ENCODE measurements around the gene GNL3L.
"Not testable (repeated sequence)": the region's sequence is repeated elsewhere in the genome, so short reads cannot be mapped to it uniquely, and the experiment has no call there.

The GNL3L gene, protein sequence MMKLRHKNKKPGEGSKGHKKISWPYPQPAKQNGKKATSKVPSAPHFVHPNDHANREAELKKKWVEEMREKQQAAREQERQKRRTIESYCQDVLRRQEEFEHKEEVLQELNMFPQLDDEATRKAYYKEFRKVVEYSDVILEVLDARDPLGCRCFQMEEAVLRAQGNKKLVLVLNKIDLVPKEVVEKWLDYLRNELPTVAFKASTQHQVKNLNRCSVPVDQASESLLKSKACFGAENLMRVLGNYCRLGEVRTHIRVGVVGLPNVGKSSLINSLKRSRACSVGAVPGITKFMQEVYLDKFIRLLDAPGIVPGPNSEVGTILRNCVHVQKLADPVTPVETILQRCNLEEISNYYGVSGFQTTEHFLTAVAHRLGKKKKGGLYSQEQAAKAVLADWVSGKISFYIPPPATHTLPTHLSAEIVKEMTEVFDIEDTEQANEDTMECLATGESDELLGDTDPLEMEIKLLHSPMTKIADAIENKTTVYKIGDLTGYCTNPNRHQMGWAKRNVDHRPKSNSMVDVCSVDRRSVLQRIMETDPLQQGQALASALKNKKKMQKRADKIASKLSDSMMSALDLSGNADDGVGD

DNA sequence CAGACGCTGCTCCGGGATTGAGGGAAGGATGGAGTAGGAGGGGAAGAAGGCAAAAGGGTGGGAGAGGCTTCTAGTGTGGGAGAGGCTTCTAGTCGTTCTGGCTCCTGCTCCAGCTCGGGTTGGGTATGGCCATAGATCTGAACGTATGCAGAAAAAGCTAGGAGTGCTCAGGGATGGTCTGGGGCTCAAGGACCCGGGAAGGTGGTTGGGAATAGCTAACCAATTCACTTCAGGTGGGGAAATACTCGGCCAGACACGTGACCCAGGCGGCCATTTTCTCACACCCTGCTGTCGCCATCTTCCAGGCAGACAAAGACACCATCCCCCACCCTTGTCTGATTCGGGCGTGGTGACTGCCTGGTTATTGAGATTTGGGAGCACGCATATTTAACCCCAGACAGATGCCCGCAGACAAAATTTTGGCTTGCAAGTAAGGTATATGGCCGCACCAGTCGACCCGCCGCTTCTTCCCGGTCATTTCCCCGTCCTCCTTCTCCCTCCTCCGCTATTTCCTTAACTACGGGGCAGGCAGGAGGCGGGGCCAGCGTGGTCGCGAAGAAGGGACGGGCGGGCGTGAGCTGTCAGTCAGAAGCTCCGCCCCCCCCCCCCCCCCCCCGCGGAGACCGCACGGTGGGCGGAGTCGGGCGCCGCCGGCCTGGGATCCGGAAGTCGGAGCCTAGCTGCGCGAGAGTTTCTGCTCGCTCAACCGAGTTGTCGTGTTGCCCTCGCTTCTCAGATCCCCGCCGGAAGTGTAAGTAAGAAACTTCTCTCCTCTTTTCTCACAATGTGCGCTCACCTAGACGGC is at the start of gene GNL3L:
Gene GNL3L, plus strand, starts transcription at position 668 of the 805 bp plus-strand sequence. CDS start 2,348 bp downstream, outside the sequence.
- FAIRE-seq: no peak

DNA sequence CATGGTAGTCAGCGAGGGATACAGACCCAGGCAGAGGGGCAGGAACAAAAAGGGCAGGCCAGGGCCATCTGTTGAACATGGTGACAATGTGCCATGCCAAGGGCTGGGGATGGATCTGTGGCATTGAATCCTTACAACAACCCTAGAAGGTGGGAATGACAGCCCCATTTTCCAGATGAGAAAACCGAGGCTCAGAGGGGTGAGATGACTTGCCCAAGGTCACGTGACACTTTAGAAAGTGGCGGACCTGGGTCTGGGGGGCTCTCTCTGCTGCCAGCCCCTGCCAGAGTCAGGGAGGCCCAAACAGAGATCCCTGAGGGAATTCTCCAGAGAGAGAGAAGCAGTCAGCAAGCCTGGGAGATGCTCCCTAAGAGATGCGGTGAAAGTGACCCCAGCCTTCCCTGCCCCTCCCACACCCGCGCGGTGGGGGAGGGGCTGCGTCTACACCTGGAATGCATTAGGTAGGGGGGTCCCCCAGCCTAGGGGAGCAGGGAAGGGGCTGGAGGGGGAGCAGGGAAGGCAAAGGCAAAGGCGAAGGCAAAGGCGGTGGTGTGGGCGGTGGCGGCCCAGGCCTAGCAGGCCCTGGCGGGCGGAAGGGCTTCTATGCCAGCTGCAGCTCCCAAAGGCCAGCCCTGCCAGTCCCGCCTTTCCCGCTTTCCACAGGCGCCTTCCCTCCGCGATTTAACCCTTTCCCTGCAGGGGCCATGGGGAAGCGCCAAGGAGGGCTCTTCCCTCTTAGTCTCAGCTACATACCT is 47.0 kb upstream of the GNL3L start:
- FAIRE-seq: no peak

- no peak for FAIRE-seq
Observed at GRCh38 chrX:54483946-54484345, 46.1 kb upstream of the GNL3L start.

DNA sequence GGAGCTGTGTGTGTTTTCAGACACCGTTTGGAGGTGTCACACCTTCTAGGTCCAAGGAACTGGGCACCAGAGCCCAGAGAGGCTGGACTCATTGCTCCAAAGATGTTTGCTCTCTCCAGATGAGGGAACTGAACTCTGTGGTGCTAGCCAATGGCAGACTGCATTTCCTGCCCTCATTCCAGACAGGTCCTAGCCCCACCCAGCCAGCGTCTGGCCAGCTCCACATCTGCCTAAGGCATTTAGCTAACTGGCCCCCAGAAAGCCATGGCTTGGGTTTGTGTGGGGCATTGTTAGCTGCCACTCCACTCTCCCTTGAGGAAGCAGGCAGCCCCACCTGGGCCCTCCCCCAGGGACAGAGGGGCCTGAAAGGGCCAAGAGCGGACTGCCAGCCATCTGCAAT is 45.4 kb upstream of the GNL3L start:
- FAIRE-seq: no peak

DNA sequence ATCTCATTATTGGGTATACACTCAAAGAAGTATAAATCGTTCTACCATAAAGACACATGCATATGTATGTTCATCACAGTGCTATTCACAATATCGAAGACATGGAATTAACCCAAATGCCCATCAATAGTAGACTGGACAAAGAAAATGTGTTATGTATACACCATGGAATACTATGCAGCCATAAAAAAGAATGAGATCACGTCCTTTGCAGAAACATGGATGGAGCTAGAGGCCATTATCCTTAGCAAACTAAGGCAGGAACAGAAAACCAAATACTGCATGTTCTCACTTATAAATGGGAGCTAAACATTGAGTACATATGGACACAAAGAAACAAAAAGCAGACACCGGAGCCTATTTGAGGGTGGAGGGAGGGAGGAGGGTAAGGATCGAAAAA is 40.2 kb upstream of the GNL3L start:
- not testable (repeated sequence) for FAIRE-seq

DNA sequence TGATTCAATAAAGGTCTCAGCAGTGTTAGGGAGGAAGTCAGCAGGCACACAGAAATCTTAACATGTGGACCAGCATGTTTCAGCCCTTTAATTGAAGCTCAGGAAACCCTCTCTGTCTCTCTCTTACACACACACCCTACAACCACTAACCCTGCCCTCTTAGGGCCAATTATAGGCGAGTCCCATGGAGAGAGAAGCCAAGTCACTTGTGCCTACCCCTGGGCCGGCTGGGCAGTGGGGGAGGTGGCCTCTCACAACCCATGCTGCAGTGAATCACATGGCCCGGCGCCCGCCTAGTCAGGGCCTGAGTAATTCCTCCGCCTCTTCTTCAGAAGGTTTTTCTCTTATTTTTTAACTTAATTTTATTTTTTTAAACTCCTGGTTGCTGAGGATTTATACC is 37.7 kb upstream of the GNL3L start:
- FAIRE-seq: no peak

DNA sequence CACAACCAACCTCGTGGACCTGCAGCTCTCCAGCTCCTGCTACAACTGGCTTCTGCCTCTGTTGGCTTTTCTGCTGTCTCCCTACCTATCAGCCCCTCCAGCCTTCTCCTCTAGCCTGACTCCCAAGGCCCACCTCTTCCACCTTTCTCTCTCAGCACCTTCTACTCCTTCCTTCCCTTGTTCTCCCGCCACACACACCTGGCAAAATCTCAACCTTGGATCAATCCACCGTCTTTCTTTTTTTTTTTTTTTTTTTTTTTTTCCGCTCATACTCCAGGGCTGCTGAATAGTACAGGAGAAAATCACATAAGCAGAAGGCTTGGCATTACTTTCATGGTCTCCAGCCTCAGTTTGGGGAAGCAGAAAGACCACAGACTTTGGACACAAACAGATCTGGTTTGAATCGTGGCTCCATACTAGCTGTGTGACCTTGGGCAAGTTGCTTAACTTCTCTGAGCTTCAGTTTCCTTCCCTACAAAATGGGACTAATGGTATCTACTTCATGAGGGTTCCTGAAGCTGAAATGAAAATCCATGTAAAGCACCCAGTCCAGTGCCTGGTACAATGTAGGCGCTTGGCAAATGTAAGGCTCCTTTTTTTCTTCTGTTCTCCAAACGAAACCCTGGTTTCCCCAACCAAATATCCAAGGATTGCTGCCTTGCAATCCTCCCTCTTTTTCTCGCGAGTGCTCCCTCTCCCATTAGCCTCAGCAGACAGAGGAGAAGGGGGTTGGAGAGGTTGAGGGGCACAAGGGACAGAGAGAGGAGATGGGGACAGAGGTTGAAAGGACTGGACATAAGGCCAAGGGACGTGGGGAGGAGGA is 35.6 kb upstream of the GNL3L start:
- FAIRE-seq: no peak

- no peak for FAIRE-seq
Observed at GRCh38 chrX:54494989-54495813, 34.8 kb upstream of the GNL3L start.

GRCh38 chrX:54495814-54496516 is 34.1 kb upstream of the GNL3L start, which contains the start of gene FGD1:
FGD1 (minus strand) TSS chrX:54496234; CDS start chrX:54495432, 802 bp downstream.
- no peak for FAIRE-seq

- FAIRE-seq: no peak
Observed at GRCh38 chrX:54496517-54496852, 33.5 kb upstream of the GNL3L start.

- FAIRE-seq: no peak
Observed at GRCh38 chrX:54496936-54497335, 33.1 kb upstream of the GNL3L start.

DNA sequence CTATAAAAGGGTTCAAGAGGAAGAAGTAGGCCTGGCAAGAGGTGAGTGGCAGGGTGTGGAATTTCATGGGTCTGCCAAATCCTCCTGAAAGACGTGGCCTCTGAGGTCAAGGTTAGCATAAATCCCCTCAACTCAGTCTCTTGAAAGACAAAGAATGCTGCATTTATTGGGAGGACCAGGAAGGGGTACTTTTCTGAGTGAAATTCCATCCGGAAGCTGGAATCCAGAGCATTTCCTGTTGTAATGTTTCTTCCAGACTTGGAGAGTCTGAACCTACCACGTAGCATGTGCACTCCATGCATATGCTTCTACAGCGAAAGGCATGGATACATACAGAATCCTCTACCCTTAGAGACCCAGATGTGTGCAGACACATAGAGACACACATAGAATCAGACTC is 20.6 kb upstream of the GNL3L start:
- no peak for FAIRE-seq

GRCh38 chrX:54529151-54529550 is 868 bp upstream of the GNL3L start:
- FAIRE-seq: no peak

DNA sequence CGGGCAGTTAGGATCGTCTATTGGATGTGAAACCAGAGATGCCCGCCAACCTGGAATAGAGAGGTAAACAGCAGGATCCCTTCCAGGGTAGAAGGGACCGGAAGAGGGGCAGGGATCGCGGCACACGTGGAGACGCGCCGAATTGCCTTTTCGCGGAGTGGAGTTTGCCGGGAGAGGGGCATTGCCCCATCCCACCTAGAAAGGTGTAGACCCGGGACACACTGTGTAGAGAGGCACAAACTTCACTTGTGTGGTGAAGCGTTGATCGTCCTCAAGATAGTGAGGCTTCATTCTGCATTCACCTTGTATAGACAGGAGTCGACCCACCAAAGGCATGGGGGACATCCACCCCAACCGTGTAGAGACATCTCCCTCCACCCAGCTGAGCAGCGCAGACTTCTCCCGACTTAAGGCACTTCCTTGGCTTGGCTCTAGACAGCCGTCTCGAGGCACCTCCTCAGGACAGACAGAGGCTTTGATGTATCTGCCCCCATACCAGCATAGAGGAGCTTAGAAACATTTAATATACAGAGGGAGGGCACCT is 410 bp downstream of the GNL3L start:
- FAIRE-seq: no peak

- no peak for FAIRE-seq
Observed at GRCh38 chrX:54534271-54534670, 4.3 kb downstream of the GNL3L start.

GRCh38 chrX:54540289-54540688 is 10.3 kb downstream of the GNL3L start:
- FAIRE-seq: no peak

DNA sequence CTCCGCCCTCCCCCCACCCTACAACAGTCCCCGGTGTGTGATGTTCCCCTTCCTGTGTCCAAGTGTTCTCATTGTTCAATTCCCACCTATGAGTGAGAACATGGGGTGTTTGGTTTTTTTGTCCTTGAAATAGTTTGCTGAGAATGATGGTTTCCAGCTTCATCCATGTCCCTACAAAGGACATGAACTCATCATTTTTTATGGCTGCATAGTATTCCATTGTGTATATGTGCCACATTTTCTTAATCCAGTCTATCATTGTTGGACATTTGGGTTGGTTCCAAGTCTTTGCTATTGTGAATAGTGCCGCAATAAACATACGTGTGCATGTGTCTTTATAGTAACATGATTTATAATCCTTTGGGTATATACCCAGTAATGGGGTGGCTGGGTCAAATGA is 12.2 kb downstream of the GNL3L start:
- FAIRE-seq: not testable (repeated sequence)

GRCh38 chrX:54550821-54551220 is 20.8 kb downstream of the GNL3L start:
- FAIRE-seq: no peak

- FAIRE-seq: no peak
Observed at GRCh38 chrX:54551801-54552200, 21.8 kb downstream of the GNL3L start.

- FAIRE-seq: not testable (repeated sequence)
Observed at GRCh38 chrX:54555006-54555405, 25.0 kb downstream of the GNL3L start.

Measured in endometrium (tissue), 2 donors.